HFFc6 (cell line): ENCODE results near the gene CCDC120. TPM values are rescaled to one million over a fixed set of nuclear protein-coding genes. Genes with fewer than 3 reads are reported as not detected.

ENCODE experiments used
- DNase-seq: peaks from one replicate; pipeline ENCODE4 v3.0.0-alpha.2; 2018
- H3K27ac Mint-ChIP-seq: 2 replicates; pipeline ENCODE4 v1.8.0; 2020; ENCODE audit warnings: mild to moderate bottlenecking, mixed read lengths
- H3K27me3 Mint-ChIP-seq: 2 replicates; pipeline ENCODE4 v1.8.0; 2021; ENCODE audit warnings: mild to moderate bottlenecking, moderate library complexity, mixed read lengths; ENCODE audit not compliant: insufficient read depth
- H3K36me3 Mint-ChIP-seq: 2 replicates; pipeline ENCODE4 v1.8.0; 2021; ENCODE audit warnings: low read depth, mixed read lengths
- H3K4me1 Mint-ChIP-seq: 2 replicates; pipeline ENCODE4 v1.8.0; 2020; ENCODE audit warnings: low read depth, mixed read lengths
- H3K4me3 Mint-ChIP-seq: 2 replicates; pipeline ENCODE4 v1.8.0; 2020; ENCODE audit warnings: mild to moderate bottlenecking, moderate library complexity, mixed read lengths
- H3K9me3 Mint-ChIP-seq: 2 replicates; pipeline ENCODE4 v1.8.0; 2020; ENCODE audit warnings: mild to moderate bottlenecking, mixed read lengths
- total RNA-seq, 6 experiments: library from RNA; stranded (reverse); fragmentation: NEBNext Ultra II Directional; extraction: Animal tissue kit (Norgen Biotek cat#: 25700); gene quantifications; 2 replicates in 1 of 6; 3 replicates in 5 of 6; pipeline ENCODE4 v1.2.3, GENCODE V29; 2021
- TF ChIP-seq, protein P1 (sequence below): fragments of 200-600 bp; sonication (generic); IDR thresholded peaks from 2 replicates; pipeline ENCODE4 v1.5.0; 2021; ENCODE audit warnings: antibody characterized with exemption, mild to moderate bottlenecking

CCDC120 gene
- total RNA-seq, 6 experiments from 2014 or later = 0.05 to 0.62 (median 0.24) TPM; not detected in 2

GRCh38 chrX:49106930-49107329 is 48.1 kb downstream of the CCDC120 start:
- peak; percentile 52 for DNase-seq
- Mint-ChIP-seq H3K9me3 (no peaks in the 10 kb centered on the region), H3K27me3 (no peaks in the 10 kb centered on the region), H3K4me3 (no peak overlapping the region), H3K27ac (no peak overlapping the region), H3K4me1 (no peaks in the 10 kb centered on the region), H3K36me3 (peaks cover 5% of the 10 kb centered on the region; the same call in 1 of the 2 replicates)
- TF ChIP-seq, protein P1, sequence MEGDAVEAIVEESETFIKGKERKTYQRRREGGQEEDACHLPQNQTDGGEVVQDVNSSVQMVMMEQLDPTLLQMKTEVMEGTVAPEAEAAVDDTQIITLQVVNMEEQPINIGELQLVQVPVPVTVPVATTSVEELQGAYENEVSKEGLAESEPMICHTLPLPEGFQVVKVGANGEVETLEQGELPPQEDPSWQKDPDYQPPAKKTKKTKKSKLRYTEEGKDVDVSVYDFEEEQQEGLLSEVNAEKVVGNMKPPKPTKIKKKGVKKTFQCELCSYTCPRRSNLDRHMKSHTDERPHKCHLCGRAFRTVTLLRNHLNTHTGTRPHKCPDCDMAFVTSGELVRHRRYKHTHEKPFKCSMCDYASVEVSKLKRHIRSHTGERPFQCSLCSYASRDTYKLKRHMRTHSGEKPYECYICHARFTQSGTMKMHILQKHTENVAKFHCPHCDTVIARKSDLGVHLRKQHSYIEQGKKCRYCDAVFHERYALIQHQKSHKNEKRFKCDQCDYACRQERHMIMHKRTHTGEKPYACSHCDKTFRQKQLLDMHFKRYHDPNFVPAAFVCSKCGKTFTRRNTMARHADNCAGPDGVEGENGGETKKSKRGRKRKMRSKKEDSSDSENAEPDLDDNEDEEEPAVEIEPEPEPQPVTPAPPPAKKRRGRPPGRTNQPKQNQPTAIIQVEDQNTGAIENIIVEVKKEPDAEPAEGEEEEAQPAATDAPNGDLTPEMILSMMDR = peak; percentile 70

DNA sequence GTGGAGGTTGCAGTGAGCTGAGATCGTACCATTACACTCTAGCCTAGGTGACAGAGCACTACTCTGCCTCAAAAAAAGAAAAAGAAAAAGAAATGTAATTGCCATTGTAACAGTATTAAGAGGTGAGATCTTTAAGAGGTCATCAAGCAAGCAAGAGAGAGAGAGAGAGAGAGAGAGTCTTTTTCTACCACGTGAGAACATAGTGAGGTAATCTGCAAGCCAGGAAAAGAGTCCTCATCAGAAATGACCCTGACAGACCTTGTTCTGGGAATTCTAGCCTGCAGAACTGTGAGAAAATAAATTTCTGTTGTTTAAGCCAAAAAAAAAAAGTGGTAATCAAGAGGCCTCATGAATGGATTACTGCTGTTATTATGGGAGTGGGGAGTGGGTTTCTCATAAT is 49.8 kb downstream of the CCDC120 start:
- H3K27me3 Mint-ChIP-seq = no peaks in the 10 kb centered on the region
- no peaks in the 10 kb centered on the region for H3K9me3 Mint-ChIP-seq
- DNase-seq = no peak
- TF ChIP-seq, protein P1 = no peak
- H3K36me3 Mint-ChIP-seq = peaks cover 5% of the 10 kb centered on the region; the same call in 1 of the 2 replicates
- H3K4me3 Mint-ChIP-seq = no peak overlapping the region
- no peaks in the 10 kb centered on the region for H3K4me1 Mint-ChIP-seq
- H3K27ac Mint-ChIP-seq = no peak overlapping the region

- TF ChIP-seq, protein P1 = no peak
- Mint-ChIP-seq H3K4me3 (no peak overlapping the region), H3K36me3 (peaks cover 5% of the 10 kb centered on the region; the same call in 1 of the 2 replicates), H3K9me3 (no peaks in the 10 kb centered on the region), H3K27me3 (no peaks in the 10 kb centered on the region), H3K27ac (no peak overlapping the region), H3K4me1 (no peaks in the 10 kb centered on the region)
- DNase-seq = no peak
Observed at GRCh38 chrX:49110417-49110816, 51.6 kb downstream of the CCDC120 start.

DNA sequence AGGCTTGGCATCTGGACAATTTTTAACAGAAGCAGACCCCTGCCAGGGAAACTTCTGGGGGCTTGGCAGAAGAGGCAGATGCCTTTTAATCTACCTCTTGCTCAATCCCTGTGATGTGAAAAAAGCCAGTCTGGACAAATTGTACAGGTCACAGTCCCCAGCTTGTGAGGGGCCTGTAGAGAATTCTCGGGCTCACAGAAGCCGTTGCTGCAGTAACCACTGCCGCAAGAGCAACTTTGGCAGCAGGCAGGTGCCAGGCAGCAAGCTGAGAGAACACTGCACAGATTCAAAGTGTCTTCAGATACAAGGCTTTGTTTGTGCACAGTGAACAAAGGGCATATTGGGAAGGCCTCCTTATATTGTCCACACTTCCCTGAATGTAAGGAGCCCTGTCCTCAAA is 53.0 kb downstream of the CCDC120 start:
- Mint-ChIP-seq H3K36me3 (peaks cover 5% of the 10 kb centered on the region; the same call in 1 of the 2 replicates), H3K27ac (no peak overlapping the region), H3K4me3 (no peak overlapping the region), H3K9me3 (no peaks in the 10 kb centered on the region), H3K4me1 (no peaks in the 10 kb centered on the region), H3K27me3 (no peaks in the 10 kb centered on the region)
- DNase-seq = no peak
- TF ChIP-seq, protein P1 = no peak

- no peak overlapping the region for H3K27ac Mint-ChIP-seq
Observed at GRCh38 chrX:49116076-49116475, 57.3 kb downstream of the CCDC120 start.

More at GRCh38 chrX:49116076-49116475, 57.3 kb downstream of the CCDC120 start:
- Mint-ChIP-seq H3K4me1 (no peaks in the 10 kb centered on the region; the same call in 1 of the 2 replicates), H3K27me3 (no peaks in the 10 kb centered on the region), H3K36me3 (peaks cover 7% of the 10 kb centered on the region; the same call in 1 of the 2 replicates), H3K9me3 (no peaks in the 10 kb centered on the region), H3K4me3 (no peak overlapping the region)
- no peak for DNase-seq
- TF ChIP-seq, protein P1 = no peak
